OCI-LY1 (cell line): ENCODE results near the gene NRP1.

Source experiments
- H2AFZ ChIP-seq: fragments of 200-600 bp; sonication (generic), shearing (Covaris generic); 2 replicates; pipeline ENCODE4 v1.6.0; 2014; ENCODE audit warnings: antibody characterized with exemption, mild to moderate bottlenecking, low read length
- H3F3A ChIP-seq: fragments of 200-600 bp; sonication (generic), shearing (Covaris generic); 2 replicates; pipeline ENCODE4 v1.6.0; 2014; ENCODE audit warnings: mild to moderate bottlenecking, antibody characterized with exemption, low read length, moderate library complexity; ENCODE audit not compliant: insufficient read depth
- H3K27ac ChIP-seq: fragments of 200-600 bp; sonication (generic); 2 replicates; pipeline ENCODE4 v1.5.1; 2014; ENCODE audit warnings: low read length, mixed run types, mild to moderate bottlenecking, low read depth; ENCODE audit not compliant: poor library complexity, severe bottlenecking
- H3K27me3 ChIP-seq: fragments of 200-600 bp; sonication (generic); 2 replicates; pipeline ENCODE4 v1.6.0; 2014; ENCODE audit warnings: antibody characterized with exemption, mild to moderate bottlenecking, low read length, moderate library complexity; ENCODE audit not compliant: insufficient read depth
- H3K36me3 ChIP-seq: fragments of 200-600 bp; sonication (generic); 2 replicates; pipeline ENCODE4 v1.6.1; 2014; ENCODE audit warnings: mild to moderate bottlenecking, antibody characterized with exemption, low read length, moderate library complexity, mixed read lengths; ENCODE audit not compliant: insufficient read depth
- H3K4me1 ChIP-seq: fragments of 200-600 bp; sonication (generic); 2 replicates; pipeline ENCODE4 v1.5.1; 2014; ENCODE audit warnings: mild to moderate bottlenecking, low read length, moderate library complexity; ENCODE audit not compliant: insufficient read depth, severe bottlenecking
- H3K4me2 ChIP-seq: fragments of 200-600 bp; sonication (generic), shearing (Covaris generic); 2 replicates; pipeline ENCODE4 v1.6.1; 2014; ENCODE audit warnings: low read length
- H3K4me3 ChIP-seq: fragments of 200-600 bp; sonication (generic); 2 replicates; pipeline ENCODE4 v1.5.1; 2014; ENCODE audit warnings: low read length, low read depth, mild to moderate bottlenecking, mixed read lengths; ENCODE audit not compliant: poor library complexity, severe bottlenecking
- H3K79me2 ChIP-seq: fragments of 200-600 bp; shearing (Covaris generic); 2 replicates; pipeline ENCODE4 v1.6.1; 2016; ENCODE audit warnings: mixed run types, low read length, mixed read lengths; ENCODE audit not compliant: insufficient read depth
- H3K9ac ChIP-seq: fragments of 200-600 bp; sonication (generic), shearing (Covaris generic); 2 replicates; pipeline ENCODE4 v1.6.1; 2014; ENCODE audit warnings: mild to moderate bottlenecking, low read length, mixed read lengths
- H3K9me2 ChIP-seq: fragments of 200-600 bp; sonication (generic), shearing (Covaris generic); 2 replicates; pipeline ENCODE4 v1.6.1; 2014; ENCODE audit warnings: low read depth, mild to moderate bottlenecking, low read length, mixed read lengths
- H3K9me3 ChIP-seq: fragments of 200-600 bp; shearing (Covaris generic); 2 replicates; pipeline ENCODE4 v1.6.1; 2014; ENCODE audit warnings: low read length, mixed read lengths
- H4K20me1 ChIP-seq: fragments of 200-600 bp; sonication (generic), shearing (Covaris generic); 2 replicates; pipeline ENCODE4 v1.6.0; 2016; ENCODE audit warnings: mild to moderate bottlenecking, low read length; ENCODE audit not compliant: insufficient read depth
- EZH2 ChIP-seq: fragments of 200-600 bp; sonication (generic), shearing (Covaris generic); IDR thresholded peaks from 2 replicates; pipeline ENCODE4 v1.8.0; 2017; ENCODE audit warnings: borderline replicate concordance, mixed run types, mild to moderate bottlenecking, antibody characterized with exemption, low read length, moderate library complexity, mixed read lengths
- TF ChIP-seq, protein P1 (sequence below): fragments of 200-600 bp; sonication (generic), shearing (Covaris generic); IDR thresholded peaks from 2 replicates; pipeline ENCODE4 v1.5.1; 2017; ENCODE audit warnings: mild to moderate bottlenecking, antibody characterized with exemption, low read length, moderate library complexity, mixed read lengths

The NRP1 gene

GRCh38 chr10:33180921-33181320 lies 153.5 kb downstream of the NRP1 start:
- no peaks in the 10 kb centered on the region for H3K4me1 ChIP-seq
- no peaks in the 10 kb centered on the region for H3K79me2 ChIP-seq
- H3K4me2 ChIP-seq: no peak overlapping the region
- no peaks in the 10 kb centered on the region for H4K20me1 ChIP-seq
- H3K9me3 ChIP-seq: no peaks in the 10 kb centered on the region
- TF ChIP-seq, protein P1, sequence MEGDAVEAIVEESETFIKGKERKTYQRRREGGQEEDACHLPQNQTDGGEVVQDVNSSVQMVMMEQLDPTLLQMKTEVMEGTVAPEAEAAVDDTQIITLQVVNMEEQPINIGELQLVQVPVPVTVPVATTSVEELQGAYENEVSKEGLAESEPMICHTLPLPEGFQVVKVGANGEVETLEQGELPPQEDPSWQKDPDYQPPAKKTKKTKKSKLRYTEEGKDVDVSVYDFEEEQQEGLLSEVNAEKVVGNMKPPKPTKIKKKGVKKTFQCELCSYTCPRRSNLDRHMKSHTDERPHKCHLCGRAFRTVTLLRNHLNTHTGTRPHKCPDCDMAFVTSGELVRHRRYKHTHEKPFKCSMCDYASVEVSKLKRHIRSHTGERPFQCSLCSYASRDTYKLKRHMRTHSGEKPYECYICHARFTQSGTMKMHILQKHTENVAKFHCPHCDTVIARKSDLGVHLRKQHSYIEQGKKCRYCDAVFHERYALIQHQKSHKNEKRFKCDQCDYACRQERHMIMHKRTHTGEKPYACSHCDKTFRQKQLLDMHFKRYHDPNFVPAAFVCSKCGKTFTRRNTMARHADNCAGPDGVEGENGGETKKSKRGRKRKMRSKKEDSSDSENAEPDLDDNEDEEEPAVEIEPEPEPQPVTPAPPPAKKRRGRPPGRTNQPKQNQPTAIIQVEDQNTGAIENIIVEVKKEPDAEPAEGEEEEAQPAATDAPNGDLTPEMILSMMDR: no peak
- TF ChIP-seq EZH2: no peak
- H3K27ac ChIP-seq: no peak overlapping the region
- no peak overlapping the region for H3K4me3 ChIP-seq
- no peaks in the 10 kb centered on the region for H3K36me3 ChIP-seq
- no peaks in the 10 kb centered on the region; the same call in 1 of the 2 replicates for H3K27me3 ChIP-seq
- no peak overlapping the region for H3K9ac ChIP-seq
- H2AFZ ChIP-seq: no peak overlapping the region
- H3F3A ChIP-seq: no peaks in the 10 kb centered on the region
- no peaks in the 10 kb centered on the region for H3K9me2 ChIP-seq

DNA sequence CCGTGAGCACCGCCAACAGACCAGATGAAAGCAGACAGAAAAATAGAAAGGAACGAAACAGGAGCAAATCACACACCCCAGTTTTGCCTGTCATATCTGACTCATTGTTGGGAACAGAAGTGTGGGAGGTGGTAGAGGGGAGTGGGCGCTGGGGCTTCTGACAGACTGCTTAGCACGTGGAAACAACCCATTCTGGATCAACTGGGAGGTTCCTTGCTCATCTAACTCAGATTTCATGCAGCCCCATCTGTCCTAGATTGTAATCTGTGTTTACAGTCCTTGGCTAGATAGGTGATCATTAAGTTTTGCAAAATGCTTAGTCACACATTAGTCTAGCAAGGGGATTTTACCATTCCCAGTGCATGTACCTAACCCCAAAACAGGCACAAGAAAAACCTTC lies 154.1 kb downstream of the NRP1 start:
- no peaks in the 10 kb centered on the region for H3K4me1 ChIP-seq
- H3K4me3 ChIP-seq: no peak overlapping the region
- no peaks in the 10 kb centered on the region for H3K36me3 ChIP-seq
- H4K20me1 ChIP-seq: no peaks in the 10 kb centered on the region
- no peak for TF ChIP-seq EZH2
- TF ChIP-seq, protein P1: no peak
- no peaks in the 10 kb centered on the region for H3F3A ChIP-seq
- H3K27me3 ChIP-seq: no peaks in the 10 kb centered on the region; the same call in 1 of the 2 replicates
- H2AFZ ChIP-seq: no peak overlapping the region
- no peak overlapping the region for H3K4me2 ChIP-seq
- no peaks in the 10 kb centered on the region for H3K9me3 ChIP-seq
- no peaks in the 10 kb centered on the region for H3K9me2 ChIP-seq
- H3K27ac ChIP-seq: no peak overlapping the region
- H3K9ac ChIP-seq: no peak overlapping the region
- H3K79me2 ChIP-seq: no peaks in the 10 kb centered on the region

GRCh38 chr10:33179067-33179466 lies 155.4 kb downstream of the NRP1 start:
- no peak overlapping the region for H3K4me3 ChIP-seq
- TF ChIP-seq EZH2: no peak
- TF ChIP-seq, protein P1: no peak
- no peaks in the 10 kb centered on the region for H3F3A ChIP-seq
- H3K36me3 ChIP-seq: no peaks in the 10 kb centered on the region
- H3K9me3 ChIP-seq: no peaks in the 10 kb centered on the region
- no peaks in the 10 kb centered on the region for H3K9me2 ChIP-seq
- no peaks in the 10 kb centered on the region for H3K4me1 ChIP-seq
- no peaks in the 10 kb centered on the region; the same call in 1 of the 2 replicates for H3K27me3 ChIP-seq
- no peaks in the 10 kb centered on the region for H3K79me2 ChIP-seq
- H4K20me1 ChIP-seq: no peaks in the 10 kb centered on the region
- no peak overlapping the region for H2AFZ ChIP-seq
- H3K9ac ChIP-seq: no peak overlapping the region
- H3K4me2 ChIP-seq: no peak overlapping the region
- H3K27ac ChIP-seq: no peak overlapping the region
